KG1 (cell line): ENCODE measurements around the gene SORCS2.
"Not testable (repeated sequence)": the region's sequence is repeated elsewhere in the genome, so short reads cannot be mapped to it uniquely, and the experiment has no call there.

ENCODE experiments used
- DNase-seq: peaks from one replicate; lab custom pipeline; 2025; lab: John Stamatoyannopoulos, UW

SORCS2 gene

DNA sequence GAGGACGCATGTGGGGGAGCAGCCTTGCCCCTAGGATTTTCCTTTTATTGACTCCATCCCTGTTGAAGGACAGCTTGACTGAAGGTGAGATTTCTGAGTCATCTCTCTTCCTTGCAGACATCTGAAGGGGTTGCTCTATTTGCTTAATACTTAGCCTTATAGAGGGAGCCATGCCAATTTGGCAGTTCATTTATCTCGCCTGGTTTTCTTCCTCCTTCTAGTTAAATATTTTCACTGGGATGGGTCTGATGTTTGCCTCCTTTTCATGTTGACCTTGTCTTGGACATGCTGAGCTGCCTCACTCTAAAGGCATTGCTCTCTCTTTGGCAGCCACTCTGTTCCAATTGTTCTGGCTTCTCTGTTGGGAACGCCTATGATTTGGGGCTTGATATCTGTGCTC lies 393.4 kb downstream of the SORCS2 start:
- DNase-seq = no peak

DNA sequence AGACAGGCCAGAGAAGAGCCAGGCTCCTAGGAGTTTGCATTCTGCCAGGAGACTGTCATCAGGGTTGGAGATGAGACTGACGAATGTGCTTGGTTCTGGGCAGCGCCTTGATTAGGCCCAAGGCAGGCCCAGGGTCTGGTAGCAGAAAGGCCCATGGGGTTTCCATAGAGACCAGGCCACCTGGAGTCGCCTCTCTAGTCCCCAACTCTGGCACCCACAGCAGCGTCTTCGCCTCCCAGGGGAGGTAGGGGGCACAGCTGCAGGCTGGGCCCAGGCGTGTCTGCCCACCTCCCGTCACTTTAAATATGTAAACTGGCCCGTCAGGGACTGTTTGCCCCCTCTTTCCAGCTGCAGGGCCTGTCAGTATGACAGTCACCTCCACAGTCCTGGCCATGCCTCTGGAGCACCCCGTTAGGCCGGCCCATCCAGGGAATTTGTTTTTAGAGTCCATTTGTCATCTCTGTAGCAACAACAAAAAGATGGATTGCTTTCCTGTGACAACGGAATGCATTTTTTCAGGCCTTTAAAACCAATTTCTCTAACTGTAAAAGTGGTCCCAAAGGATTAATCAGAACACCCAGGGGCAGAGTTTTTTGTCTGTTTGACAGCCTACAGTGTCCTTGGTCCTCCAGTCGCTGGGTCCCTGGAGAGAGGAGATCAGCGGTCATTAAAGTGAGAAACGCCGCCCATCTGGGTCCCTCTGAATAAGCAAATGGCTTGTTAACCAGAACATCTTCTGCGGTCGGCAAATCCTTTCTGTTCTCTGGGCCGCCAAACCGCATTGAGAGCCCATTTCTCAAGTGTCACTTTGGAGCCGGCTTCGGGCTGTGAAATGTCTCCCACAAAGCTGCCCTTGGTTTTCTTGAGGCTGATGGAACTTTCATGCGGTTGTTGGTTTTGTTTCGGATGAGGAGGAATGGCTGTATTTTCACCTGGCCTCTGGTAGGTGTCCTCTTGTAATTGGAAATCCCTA lies 395.4 kb downstream of the SORCS2 start:
- no peak for DNase-seq

DNA sequence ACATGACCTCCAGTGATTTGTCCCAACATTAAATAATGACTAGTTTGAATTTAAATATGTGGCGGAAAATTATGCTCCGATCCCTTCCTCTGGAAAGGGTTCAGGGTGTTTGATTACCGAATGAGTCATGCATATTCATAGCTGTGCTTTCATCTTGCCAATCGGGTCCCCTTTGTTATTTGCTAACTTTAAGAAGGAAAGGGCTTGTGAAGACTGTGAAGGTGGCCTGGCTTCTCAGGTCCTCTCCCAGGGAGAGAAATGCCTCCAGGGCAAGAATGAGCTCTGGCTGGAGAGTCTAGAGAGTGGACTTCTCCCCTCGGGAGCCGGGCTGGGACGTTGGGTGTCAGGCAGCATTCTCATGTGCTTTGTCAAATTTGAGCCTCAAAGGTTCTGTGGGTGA lies 397.9 kb downstream of the SORCS2 start:
- no peak for DNase-seq

DNA sequence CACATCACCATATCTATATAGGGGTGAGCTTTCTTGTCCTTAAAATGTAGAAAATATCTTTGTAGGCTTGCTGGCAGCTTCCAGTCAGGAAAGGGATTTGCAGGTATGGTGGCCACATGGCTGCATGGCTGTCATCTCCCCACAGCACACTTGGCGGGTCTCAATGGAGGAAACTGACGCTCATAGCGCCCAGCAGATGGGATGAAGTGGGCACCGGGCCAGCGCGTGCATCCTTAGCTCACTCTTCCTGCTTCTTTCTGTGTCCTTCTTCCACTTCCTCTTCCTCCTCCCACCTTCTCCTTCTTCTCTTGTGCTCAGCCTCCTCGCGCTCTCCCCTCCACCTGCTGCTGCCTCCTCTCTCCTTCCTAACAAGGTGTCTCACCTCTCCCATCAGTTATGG lies 398.6 kb downstream of the SORCS2 start:
- DNase-seq = no peak

DNA sequence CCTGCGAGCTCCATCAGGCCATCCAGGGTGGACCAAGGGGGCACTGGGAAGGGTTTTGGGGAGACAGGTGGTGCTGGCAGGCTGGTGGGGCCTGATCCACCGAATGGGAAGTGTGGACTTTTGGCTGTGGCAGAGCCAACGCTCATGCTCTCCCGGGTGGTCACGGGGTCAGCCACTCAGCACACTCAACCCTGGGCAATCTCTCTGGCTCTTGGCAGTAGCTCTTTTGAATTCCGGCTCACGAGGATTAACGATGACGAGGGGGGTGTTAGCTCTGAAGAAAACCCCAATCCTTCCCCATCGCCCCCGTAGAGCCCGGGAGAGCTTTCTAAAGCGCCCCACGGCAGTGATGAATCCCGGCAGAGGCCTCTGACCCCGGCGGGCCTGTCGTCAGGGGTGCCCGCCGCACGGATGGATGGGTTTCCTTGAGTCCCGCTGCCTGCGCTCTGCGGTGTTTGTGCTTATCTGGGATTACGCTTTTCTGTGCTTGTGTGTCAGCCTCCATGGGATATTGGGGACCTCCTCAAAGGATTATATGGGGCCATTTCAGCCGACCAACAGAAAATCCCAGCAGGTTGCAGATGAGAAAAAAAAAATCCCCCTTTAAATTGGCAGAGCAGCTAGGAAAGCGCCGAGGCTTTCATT lies 399.2 kb downstream of the SORCS2 start:
- DNase-seq = no peak

DNA sequence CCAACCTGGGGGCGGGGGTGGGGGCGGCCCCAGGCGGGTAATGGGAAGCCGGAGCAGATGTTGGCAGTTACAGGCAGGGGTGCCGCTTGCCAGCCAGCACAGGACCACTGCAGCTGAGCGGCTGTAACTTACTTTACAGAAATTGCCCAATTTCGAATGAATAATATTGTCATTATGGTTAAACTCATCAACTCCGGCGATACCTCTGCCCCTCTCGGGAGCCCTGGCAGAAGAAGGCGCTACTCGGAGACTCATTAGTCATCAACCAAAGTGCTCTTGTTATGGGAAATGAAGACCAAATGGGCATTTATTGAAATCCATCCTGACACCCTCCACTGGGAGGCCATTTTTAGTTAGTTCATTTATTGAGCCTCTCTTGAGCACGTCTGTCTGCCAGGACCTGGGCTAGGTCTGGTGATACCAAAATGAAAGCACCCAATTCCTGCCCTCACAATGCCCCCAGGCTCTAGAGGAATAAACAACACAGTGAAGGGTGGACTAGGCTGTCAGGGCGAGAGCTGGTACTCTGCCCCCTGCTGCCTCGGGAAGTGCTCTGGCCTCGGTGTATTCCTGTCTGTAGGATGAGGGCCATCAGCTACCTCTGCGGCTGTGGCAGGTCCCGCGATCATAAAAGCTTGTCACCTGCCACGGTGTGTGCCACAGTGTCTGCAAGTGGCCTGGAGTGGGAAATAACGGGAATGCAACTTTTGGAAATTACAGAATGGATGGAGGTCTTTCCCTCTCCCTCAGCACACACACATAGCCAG lies 401.5 kb downstream of the SORCS2 start:
- DNase-seq = no peak

DNA sequence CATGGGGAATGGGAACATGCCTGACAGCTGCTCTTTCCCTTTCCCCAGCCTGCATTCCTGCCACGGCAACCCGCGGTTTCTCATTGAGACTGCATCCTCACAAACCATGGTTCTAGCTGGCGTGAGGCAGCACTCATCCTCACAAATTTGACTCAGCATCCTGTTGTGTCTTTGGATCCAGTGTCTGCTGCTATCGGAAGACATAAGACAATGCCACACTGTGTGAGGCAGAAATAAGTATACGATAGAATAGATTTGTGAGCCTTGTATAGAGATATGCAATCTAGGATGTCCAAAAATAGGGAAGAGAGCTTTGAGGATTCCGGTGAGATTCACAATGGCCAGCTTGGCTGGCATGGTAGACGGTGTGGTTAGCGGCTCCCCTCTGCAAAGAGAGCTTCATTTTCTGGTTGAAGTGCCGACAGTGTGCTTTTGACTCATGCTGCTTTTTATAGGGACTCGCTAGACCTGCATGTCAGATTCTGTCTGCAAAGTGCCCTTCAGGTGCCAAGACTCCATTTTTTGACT lies 403.7 kb downstream of the SORCS2 start:
- no peak for DNase-seq

DNA sequence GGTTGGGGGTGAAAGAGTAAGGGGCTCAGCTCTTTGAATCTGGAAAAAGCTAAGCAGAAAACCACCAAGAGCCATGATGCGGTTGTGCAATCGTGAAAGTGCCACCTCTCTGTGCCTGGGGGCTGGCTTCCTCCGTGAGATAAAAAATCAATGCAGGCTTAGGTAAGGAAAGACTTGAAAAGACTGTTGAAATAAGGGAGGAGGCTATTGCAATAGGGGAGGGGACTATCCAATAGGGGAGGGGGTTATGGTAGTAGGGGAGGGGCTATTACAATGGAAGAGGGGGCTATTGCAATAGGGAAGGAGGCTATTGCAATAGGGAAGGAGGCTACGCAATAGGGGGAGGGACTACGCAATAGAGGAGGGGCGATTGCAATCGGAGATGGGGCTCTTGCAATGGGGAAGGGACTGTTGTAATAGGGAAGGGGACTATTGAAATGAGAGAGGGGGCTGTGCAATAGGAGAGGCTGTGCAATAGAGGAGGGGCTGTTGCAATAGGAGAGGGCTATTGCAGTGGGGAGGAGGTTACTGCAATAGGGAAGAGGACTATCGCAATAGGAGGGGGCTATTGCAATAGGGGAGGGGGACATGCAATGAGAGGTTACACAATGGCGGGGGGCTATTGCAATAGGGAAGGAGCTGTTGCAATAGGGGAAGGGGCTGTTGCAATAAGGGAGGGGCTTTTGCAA lies 404.7 kb downstream of the SORCS2 start:
- DNase-seq = no peak

DNA sequence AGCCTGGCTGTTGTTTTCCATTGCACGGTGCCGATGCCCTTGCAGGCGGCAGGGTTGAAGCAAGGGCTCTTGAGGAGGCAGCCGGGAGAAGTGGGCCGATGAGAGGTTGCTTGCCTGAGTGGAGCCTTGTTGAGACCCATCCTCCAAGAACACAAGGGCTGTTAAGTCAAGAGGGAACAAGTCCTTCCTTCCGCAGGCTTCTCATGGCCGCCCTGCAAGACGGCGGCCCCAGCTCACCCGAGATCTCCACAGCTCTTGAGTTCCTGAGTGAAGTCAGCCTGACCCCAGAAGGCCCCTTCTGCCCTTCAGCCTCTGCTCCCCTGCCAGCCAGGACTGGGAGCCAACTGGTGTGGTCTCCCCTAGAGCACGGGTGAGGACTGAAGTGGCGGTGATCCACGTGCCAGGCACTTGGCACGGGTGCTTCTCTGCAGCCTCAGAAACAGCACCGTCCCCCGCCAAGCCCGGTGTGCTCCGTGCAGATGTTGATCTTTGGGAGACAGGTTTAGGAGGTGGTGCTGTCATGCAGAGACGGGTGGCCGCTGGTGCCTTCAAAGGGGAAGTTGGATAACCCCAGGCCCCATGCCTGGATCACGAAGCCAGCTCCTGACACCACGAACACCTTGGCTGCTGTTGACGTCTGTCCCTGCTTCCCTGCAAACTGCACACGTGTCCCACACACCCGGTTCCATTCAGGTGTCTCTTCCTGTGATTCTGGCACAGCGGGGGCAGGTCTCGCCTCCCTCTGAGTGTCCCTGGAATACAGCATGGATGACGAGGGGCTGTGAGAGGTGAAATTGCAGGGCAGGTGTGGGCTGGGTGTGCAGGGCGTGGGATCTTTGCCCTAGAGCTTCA lies 406.8 kb downstream of the SORCS2 start:
- no peak for DNase-seq

DNA sequence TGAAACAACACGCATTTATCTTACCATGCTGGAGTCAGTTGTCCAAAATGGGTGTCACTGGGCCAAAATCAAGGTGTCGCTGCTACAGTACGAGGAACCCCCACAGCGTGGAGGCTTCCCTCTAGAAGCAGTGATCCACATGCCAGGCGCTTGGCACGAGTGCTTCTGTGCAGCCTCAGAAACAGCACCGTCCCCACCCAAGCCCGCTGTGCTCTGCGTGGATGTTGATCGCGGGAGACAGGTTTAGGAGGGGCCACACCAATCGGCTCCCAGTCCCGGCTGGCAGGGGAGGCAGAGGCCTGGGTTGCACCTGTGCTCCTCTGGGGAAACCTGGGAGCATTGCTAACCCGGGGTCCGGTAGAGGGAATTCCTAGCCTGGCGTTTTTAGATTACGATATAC lies 407.9 kb downstream of the SORCS2 start:
- no peak for DNase-seq

DNA sequence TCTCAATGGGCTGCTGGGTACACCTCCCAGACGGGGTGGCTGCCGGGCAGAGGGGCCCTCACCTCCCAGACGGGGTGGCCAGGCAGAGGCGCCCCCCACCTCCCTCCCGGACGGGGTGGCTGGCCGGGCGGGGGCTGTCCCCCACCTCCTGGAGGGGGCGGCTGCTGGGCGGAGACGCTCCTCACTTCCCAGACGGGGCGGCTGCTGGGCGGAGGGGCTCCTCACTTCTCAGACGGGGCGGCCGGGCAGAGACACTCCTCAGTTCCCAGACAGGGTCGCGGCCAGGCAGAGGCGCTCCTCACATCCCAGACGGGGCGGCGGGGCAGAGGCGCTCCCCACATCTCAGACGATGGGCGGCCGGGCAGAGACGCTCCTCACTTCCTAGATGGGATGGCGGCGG lies 409.8 kb downstream of the SORCS2 start:
- not testable (repeated sequence) for DNase-seq

DNA sequence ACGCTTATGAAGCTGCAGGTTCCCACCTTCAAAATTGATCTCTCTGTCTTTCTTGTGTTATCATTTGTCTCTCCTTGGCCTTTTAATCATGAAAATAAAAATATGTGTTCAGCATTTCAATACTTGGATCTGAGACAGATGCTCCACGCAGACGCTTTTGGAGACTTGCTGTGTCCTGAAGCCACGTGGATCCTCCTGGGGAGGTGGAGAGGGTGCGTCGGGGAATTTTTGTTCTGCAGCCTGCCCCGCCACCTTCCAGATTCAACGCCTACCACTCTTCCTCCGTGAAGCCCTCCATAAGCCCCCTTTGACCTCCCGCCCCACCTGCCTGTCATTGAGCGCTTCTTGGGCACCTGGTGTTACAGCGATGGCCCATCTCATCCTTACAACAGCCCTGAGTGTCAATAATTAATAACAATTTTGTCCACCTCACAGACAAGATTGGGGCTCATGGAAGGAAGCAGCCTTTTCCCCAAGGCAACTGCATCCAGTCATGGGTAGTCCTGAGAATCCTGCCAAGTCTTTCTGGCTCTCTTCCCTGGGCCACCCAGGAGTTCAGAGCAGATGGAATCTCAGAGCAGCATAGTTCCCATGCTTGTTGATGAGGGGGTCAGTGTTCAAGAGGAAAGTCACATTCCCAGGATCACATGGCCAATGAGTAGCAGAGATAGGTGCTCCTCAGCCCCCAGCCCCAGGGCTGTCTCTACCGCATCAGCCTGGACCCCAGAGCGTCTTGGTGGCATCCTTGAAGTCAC lies 415.0 kb downstream of the SORCS2 start:
- no peak for DNase-seq

DNA sequence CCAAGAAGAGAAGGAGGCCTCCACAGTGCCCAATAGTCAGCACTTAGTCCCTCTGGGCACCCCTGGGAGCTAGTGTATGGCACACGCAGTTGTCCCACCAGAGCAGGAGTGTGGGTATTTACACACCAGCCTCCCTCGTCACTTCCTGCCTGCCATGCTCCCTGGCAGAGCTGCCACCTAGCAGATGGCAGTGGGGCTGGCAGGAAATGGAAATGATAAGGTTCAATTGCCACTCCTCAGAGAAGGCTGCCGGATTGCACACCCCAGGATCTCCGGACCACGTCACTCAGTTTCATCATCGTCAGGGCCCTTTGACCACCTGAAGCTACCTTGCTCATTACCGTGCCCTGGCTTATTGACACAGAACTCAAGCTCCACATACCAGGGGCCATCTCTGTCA lies 415.7 kb downstream of the SORCS2 start:
- no peak for DNase-seq

DNA sequence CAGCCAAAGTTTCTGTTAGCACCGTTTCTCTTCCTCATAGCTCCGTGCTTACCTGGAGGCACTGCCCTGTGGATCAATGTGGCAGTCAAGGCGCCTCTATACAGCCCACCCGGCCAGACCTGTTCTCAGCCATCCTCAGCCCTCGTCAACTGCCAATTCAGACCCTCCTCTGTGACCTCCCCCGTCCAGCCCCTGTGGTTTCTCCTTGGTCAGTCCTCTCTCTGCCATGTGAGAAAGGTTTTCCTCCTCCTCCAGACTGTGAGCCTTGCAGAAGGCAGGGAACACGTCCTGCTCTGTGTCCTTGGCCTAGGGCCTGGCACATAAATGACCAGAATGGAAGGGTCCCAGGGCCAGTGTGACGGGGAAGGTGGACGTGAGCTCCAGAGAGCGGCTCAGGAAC lies 417.0 kb downstream of the SORCS2 start:
- no peak for DNase-seq

DNA sequence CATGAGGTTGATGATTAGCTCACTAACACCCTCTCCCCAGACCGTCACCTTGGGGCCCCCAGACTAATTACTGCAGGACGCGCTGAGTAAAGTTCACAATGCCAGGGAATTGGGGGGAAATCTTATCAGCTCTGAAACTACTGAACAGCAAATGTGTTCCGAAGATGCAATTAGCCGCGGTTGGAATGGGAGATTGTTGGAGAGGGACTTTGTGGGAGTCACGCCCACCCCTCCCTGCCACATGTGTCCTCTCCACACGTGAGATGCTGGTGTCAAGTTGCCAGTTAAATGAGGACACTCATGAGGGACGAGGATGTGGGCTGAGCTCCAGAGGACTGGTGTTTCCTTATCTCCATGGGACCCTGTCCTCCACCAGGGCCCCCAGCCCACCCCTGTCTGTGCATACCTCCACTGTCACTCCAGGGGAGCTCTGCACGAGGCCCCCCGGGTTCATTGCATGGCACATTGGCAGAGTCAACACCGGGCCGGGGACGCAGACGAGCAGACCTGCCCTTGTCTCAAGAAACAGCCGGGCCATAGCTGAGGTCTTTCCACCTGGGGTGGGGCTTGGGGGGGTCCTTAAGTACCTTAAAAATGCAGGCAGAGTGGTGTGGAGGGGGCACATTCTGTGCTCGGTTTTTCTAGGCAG lies 417.8 kb downstream of the SORCS2 start:
- no peak for DNase-seq

DNA sequence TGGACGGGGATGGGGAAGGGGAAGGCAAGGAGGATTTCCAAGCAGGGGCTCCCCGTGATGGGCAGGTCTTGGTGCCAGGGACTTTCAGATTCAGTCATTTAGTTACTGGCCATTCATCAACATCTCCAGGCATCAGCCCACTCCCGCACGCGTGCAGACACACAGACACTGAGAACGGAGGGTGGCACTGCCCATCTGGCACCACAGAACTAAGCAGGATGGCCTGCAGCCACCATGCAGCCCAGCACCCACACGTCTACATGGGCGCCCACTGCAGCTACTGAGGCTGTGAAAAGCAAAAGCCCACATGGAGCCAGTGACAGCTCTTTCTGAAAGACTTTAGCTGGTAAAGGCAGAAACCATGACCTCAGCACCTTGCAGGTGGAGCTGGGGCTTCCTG lies 418.5 kb downstream of the SORCS2 start:
- DNase-seq = no peak

DNA sequence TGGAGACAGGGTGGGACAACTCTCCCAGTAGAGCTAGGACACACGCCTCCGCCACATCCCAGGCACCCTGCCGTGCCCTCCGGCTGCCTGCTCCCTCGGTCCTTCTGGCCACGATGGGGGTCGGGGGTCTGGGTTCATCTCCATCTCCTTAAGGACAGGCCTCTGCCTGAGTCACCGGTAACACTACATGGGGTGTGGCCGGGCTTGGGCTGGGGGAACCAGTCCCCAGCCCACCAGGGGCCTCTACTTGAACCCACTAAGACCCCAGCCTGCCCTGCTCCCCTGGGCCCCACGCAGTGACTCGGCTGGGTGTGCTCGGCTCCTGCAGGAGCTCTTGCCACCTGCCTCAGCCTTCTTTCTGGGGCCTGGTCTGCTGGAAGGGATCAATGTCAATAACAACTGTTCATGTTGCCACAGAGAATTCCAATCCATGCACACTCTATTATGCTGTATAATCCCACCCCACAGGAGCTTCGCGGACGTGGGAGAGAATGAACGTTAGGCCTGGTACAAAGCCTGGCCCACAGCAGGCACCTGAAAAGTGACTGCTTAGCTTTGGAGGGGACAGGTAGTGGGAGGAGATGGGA lies 420.1 kb downstream of the SORCS2 start:
- no peak for DNase-seq

DNA sequence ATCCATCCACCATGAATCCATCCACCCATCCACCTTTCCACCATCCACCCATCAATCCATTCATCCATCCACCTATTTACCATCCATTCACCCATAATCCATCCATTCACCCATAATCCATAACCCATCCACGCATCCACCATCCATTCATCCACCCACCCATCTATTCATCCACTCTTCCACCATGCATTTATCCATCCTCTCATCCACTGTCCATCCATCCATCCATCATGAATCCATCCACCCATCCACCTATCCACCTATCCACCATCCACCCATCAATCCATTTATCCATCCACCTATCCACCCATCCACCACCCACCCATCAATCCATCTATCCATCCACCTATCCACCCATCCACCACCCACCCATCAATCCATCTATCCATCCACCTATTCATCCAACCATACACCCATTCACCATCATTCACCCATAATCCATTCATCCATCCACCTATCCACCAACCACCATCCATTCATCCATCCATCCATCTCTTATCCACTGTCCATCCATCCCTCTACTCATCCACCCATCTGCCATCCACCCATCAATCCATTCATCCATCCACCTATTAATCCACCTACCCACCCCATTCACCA lies 422.1 kb downstream of the SORCS2 start:
- no peak for DNase-seq

DNA sequence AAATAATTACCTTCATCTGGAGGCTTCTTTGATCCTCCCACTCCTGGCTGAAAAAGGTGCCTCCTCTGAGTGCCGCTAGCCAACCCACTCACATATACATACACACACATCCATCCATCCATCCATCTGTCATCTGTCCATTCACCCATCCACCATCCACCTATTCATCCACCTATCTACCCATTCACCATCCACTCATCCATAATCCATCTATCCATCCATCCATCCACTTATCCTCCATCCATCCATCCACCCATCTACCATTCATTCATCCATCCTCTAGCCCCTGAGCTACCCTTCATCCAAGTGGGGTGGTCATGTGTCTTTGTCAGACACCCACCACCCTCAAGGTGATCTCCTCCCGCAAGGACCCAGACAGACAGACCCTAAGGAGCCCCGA lies 423.9 kb downstream of the SORCS2 start:
- no peak for DNase-seq
